CD14-positive monocyte (primary cell): Measurements from ENCODE around the gene SLC22A12. TPM values are rescaled to one million over a fixed set of nuclear protein-coding genes. Genes with fewer than 3 reads are reported as not detected.

ENCODE experiments used
- DNase-seq, 3 donors: peaks; one replicate each; pipeline ENCODE4 v3.0.0-alpha.2; 2011 to 2022
- H2AFZ ChIP-seq: 2 replicates; pipeline ENCODE4 v1.6.0; 2012; ENCODE audit warnings: mild to moderate bottlenecking, low read depth, low read length, inconsistent platforms; ENCODE audit not compliant: insufficient read depth, poor library complexity, severe bottlenecking
- H3K27ac ChIP-seq, 2 donors: 1 replicate in 1 of 2; 2 replicates in 1 of 2; pipeline ENCODE4 v1.5.1; 2012 to 2013; ENCODE audit warnings: low read length in 2 of 2, control low read depth in 1 of 2, inconsistent platforms in 1 of 2, low read depth in 1 of 2, mild to moderate bottlenecking in 1 of 2
- H3K27me3 ChIP-seq, 2 donors: one replicate each; pipeline versions ENCODE4 v1.6.0 to v1.6.1; 2011 to 2013; ENCODE audit warnings: low read length in 2 of 2; ENCODE audit not compliant: control insufficient read depth in 2 of 2, insufficient read depth in 2 of 2
- H3K36me3 ChIP-seq, 2 donors: replicated peaks in 1 of 2; 1 replicate in 1 of 2; 2 replicates in 1 of 2; pipeline versions ENCODE4 v1.5.1 to v1.6.1; 2012 to 2013; ENCODE audit warnings: low read length in 2 of 2, control low read depth in 1 of 2, inconsistent platforms in 1 of 2, mild to moderate bottlenecking in 1 of 2; ENCODE audit not compliant: insufficient read depth in 2 of 2, control insufficient read depth in 1 of 2
- H3K4me1 ChIP-seq, 2 donors: 1 replicate in 1 of 2; 2 replicates in 1 of 2; pipeline versions ENCODE4 v1.5.1 to v1.6.1; 2012 to 2013; ENCODE audit warnings: low read length in 2 of 2, control low read depth in 1 of 2, inconsistent platforms in 1 of 2, mild to moderate bottlenecking in 1 of 2, moderate library complexity in 1 of 2; ENCODE audit not compliant: insufficient read depth in 2 of 2, control insufficient read depth in 1 of 2
- H3K4me2 ChIP-seq: replicated peaks from 2 replicates; pipeline ENCODE3; 2012; ENCODE audit warnings: low read length, moderate library complexity, mild to moderate bottlenecking; ENCODE audit not compliant: poor library complexity, severe bottlenecking; ENCODE audit errors: extremely low read depth
- H3K4me3 ChIP-seq, 3 experiments: fragments of 200-600 bp in 1 of 3; sonication (generic) in 1 of 3; replicated peaks in 1 of 3; 1 replicate in 2 of 3; 2 replicates in 1 of 3; pipeline ENCODE4 v1.5.1; 2011 to 2013; ENCODE audit warnings: low read length in 3 of 3, mild to moderate bottlenecking in 3 of 3, control low read depth in 2 of 3, low read depth in 2 of 3, inconsistent platforms in 1 of 3, moderate library complexity in 1 of 3
- H3K79me2 ChIP-seq: 2 replicates; pipeline ENCODE4 v1.6.0; 2012; ENCODE audit warnings: mild to moderate bottlenecking, control low read depth, inconsistent platforms, low read length, moderate library complexity; ENCODE audit not compliant: insufficient read depth
- H3K9ac ChIP-seq: 2 replicates; pipeline ENCODE4 v1.6.0; 2017; ENCODE audit warnings: low read length, mild to moderate bottlenecking; ENCODE audit not compliant: insufficient read depth, poor library complexity, severe bottlenecking
- H3K9me3 ChIP-seq, 2 donors: replicated peaks in 1 of 2; 1 replicate in 1 of 2; 2 replicates in 1 of 2; pipeline versions ENCODE4 v1.5.1 to v1.6.1; 2012 to 2013; ENCODE audit warnings: low read length in 2 of 2, control low read depth in 1 of 2; ENCODE audit not compliant: control insufficient read depth in 1 of 2, insufficient read depth in 1 of 2
- H4K20me1 ChIP-seq: 2 replicates; pipeline ENCODE4 v1.6.0; 2012; ENCODE audit warnings: mild to moderate bottlenecking, low read length, control low read depth, moderate library complexity; ENCODE audit not compliant: insufficient read depth
- H3K27ac Mint-ChIP-seq, 7 donors: one replicate each; pipeline ENCODE4 v1.8.0; 2020; ENCODE audit warnings: mild to moderate bottlenecking in 7 of 7, mixed read lengths in 7 of 7, moderate library complexity in 6 of 7, inconsistent platforms in 2 of 7
- H3K27me3 Mint-ChIP-seq, 3 donors: one replicate each; pipeline ENCODE4 v1.8.0; 2021 to 2022; ENCODE audit warnings: low read depth in 3 of 3, mild to moderate bottlenecking in 3 of 3, mixed read lengths in 3 of 3, moderate library complexity in 3 of 3, inconsistent platforms in 1 of 3
- H3K36me3 Mint-ChIP-seq, 2 donors: one replicate each; pipeline ENCODE4 v1.8.0; 2020; ENCODE audit warnings: mixed read lengths in 2 of 2, inconsistent platforms in 1 of 2, mild to moderate bottlenecking in 1 of 2
- H3K4me1 Mint-ChIP-seq: one replicate; pipeline ENCODE4 v1.8.0; 2020; ENCODE audit warnings: mild to moderate bottlenecking, mixed read lengths
- H3K4me3 Mint-ChIP-seq, 2 donors: one replicate each; pipeline ENCODE4 v1.8.0; 2020; ENCODE audit warnings: mild to moderate bottlenecking in 2 of 2, mixed read lengths in 2 of 2, moderate library complexity in 1 of 2
- H3K9me3 Mint-ChIP-seq, 7 donors: one replicate each; pipeline ENCODE4 v1.8.0; 2020 to 2022; ENCODE audit warnings: mixed read lengths in 7 of 7, mild to moderate bottlenecking in 6 of 7, moderate library complexity in 6 of 7, inconsistent platforms in 2 of 7
- CTCF ChIP-seq: fragments of 200-600 bp; IDR thresholded peaks from one replicate; pipeline ENCODE4 v1.8.0; 2022; ENCODE audit warnings: antibody characterized with exemption, mild to moderate bottlenecking
- whole genome bisulfite sequencing: methylation state at CpG from one replicate; pipeline ENCODE4 v1.1.5; 2013; ENCODE audit warnings: missing lambda C conversion rate; ENCODE audit not compliant: insufficient coverage; 5-methylcytosine and 5-hydroxymethylcytosine counted together
- intact Hi-C, 2 donors: fragments of 100-400 bp; cut with micrococcal nuclease; formaldehyde crosslinking; loops; one replicate each; pipeline versions ENCODE4 v1.15.0 to v1.15.1; 2023
- polyA plus RNA-seq, 3 donors: library from polyadenylated mRNA; depleted of rRNA in 1 of 3; unstranded in 2 of 3; stranded (reverse) in 1 of 3; fragments of 300-500 nt in 2 of 3; fragments of >200 nt in 1 of 3; fragmentation: Illumina TruSeq in 2 of 3; gene quantifications; 1 replicate in 2 of 3; 2 replicates in 1 of 3; pipeline ENCODE4 v1.2.3, GENCODE V29; 2012 to 2021

SLC22A12 gene
- polyA plus RNA-seq, 3 donors: not detected

- H3K4me3 ChIP-seq: no peak overlapping the region
- no peak overlapping the region for H2AFZ ChIP-seq
- TF ChIP-seq CTCF: no peak
- H3K9ac ChIP-seq: no peak overlapping the region
- H3K27me3 Mint-ChIP-seq: peaks cover 27 to 36% (median 36%) of the 10 kb centered on the region in 3 donors
- no peak for DNase-seq
- 15% methylated on average over 8 of the region's 11 CpGs for WGBS
- no peaks in the 10 kb centered on the region for H3K36me3 ChIP-seq
- H3K27ac Mint-ChIP-seq: peak overlapping the region in 1 of 7 donors; percentile 25
- H3K36me3 Mint-ChIP-seq: peaks cover 0 to 2% of the 10 kb centered on the region in 2 donors
- H3K79me2 ChIP-seq: no peaks in the 10 kb centered on the region
- no peak overlapping the region for H3K4me2 ChIP-seq
- H3K4me1 ChIP-seq: peaks cover 3 to 5% of the 10 kb centered on the region in 2 donors
- peaks cover 0 to 15% of the 10 kb centered on the region in 2 donors for H3K9me3 ChIP-seq
- intact Hi-C loops: no loop called here
- H3K27me3 ChIP-seq: peaks cover 26 to 46% of the 10 kb centered on the region in 2 donors
- H3K4me1 Mint-ChIP-seq: peaks cover 10% of the 10 kb centered on the region
- H3K27ac ChIP-seq: no peak overlapping the region
- peaks cover 0 to 3% (median 0%) of the 10 kb centered on the region in 7 donors for H3K9me3 Mint-ChIP-seq
- peak overlapping the region in 1 of 2 donors; percentile 73 for H3K4me3 Mint-ChIP-seq
- no peaks in the 10 kb centered on the region for H4K20me1 ChIP-seq
These were observed 53.7 kb downstream of the SLC22A12 start for GRCh38 chr11:64644647-64645275.

GRCh38 chr11:64647019-64647779 is 56.2 kb downstream of the SLC22A12 start:
- no peak overlapping the region for H3K9ac ChIP-seq
- H3K27me3 ChIP-seq: peaks cover 13 to 26% of the 10 kb centered on the region in 2 donors
- H3K9me3 ChIP-seq: peaks cover 0 to 8% of the 10 kb centered on the region in 2 donors
- H3K27ac Mint-ChIP-seq: no peak overlapping the region
- H3K36me3 Mint-ChIP-seq: peaks cover 0 to 2% of the 10 kb centered on the region in 2 donors
- intact Hi-C loops: no loop called here
- no peak overlapping the region for H3K27ac ChIP-seq
- H3K36me3 ChIP-seq: no peaks in the 10 kb centered on the region
- DNase-seq: no peak
- TF ChIP-seq CTCF: no peak
- no peak overlapping the region for H3K4me2 ChIP-seq
- whole genome bisulfite sequencing: 69% methylated on average over 2 of the region's 9 CpGs
- no peak overlapping the region for H3K4me3 ChIP-seq
- H3K79me2 ChIP-seq: no peaks in the 10 kb centered on the region
- no peak overlapping the region for H3K4me3 Mint-ChIP-seq
- no peak overlapping the region for H2AFZ ChIP-seq
- H4K20me1 ChIP-seq: no peaks in the 10 kb centered on the region
- peaks cover 3 to 5% of the 10 kb centered on the region in 2 donors for H3K4me1 ChIP-seq
- peaks cover 27 to 36% (median 36%) of the 10 kb centered on the region in 3 donors for H3K27me3 Mint-ChIP-seq
- H3K4me1 Mint-ChIP-seq: peaks cover 17% of the 10 kb centered on the region
- peaks cover 0 to 3% (median 0%) of the 10 kb centered on the region in 7 donors for H3K9me3 Mint-ChIP-seq
